ENCODE measurements around the gene KCNJ4. TPM values are rescaled to one million over a fixed set of nuclear protein-coding genes. Genes with fewer than 3 reads are reported as not detected.
A peak's percentile ranks its signal among the peaks of the same experiment; 100 is the strongest.

Gene KCNJ4
- total RNA-seq, 1 experiment from 2014 or later: not detected

DNA sequence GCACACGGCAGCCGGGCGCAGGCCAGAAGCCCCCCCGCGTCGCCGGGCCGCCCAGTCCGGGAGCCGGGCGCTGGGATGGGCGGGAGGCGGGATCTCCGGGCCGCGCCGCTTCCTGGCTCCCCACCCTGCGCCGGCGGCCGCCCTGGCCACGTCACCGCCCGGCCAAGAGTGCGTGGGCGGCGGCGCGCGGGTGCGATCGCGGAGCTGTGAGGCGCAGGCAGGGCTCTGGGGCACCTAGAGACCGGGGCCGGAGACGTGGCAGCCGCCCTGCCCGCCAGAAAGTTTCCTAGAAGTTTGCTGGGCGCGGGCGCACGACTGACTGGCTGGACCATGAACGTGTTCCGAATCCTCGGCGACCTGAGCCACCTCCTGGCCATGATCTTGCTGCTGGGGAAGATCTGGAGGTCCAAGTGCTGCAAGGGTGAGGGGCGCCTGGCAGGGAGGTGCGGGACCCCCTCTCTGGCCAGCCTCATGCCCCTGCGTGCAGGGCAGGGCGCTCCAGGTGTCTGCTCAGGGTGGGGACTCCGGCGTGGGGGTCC is 13.0 kb upstream of the KCNJ4 start, which contains the start of gene KDELR3:
Gene KDELR3, plus strand, starts transcription at position 193 of the 539 bp plus-strand sequence. Its CDS starts 138 bp downstream, at position 331.
- peak within 1 kb of the TSS; percentile 77 for H3K4me3 Mint-ChIP-seq (ENCODE audit: low read depth, unreplicated experiment)
- peaks cover 29% of the 10 kb centered on the region for H3K27me3 Mint-ChIP-seq (ENCODE audit: unreplicated experiment)
- peak within 1 kb of the TSS; percentile 87 for H3K27ac Mint-ChIP-seq (ENCODE audit: unreplicated experiment)
- H3K9me3 Mint-ChIP-seq (ENCODE audit: low read depth, unreplicated experiment): no peaks in the 10 kb centered on the region
- H3K4me1 Mint-ChIP-seq (ENCODE audit: low read depth, unreplicated experiment): no peaks in the 10 kb centered on the region
- BruUV-seq (replicated peaks): no TSS peak
- peaks cover 13% of the 10 kb centered on the region for H3K36me3 Mint-ChIP-seq (ENCODE audit: insufficient read depth, unreplicated experiment)
- CTCF ChIA-PET: interaction anchor here (0.9 kb wide), 1 partner anchor 20 kb away, joined by 8 read pairs; no protein-coding TSS in a partner anchor
- peak; percentile 68 for DNase-seq
- intact Hi-C loops (cut with micrococcal nuclease; ENCODE audit: unreplicated experiment): no loop called here
- TF ChIP-seq, protein P1, sequence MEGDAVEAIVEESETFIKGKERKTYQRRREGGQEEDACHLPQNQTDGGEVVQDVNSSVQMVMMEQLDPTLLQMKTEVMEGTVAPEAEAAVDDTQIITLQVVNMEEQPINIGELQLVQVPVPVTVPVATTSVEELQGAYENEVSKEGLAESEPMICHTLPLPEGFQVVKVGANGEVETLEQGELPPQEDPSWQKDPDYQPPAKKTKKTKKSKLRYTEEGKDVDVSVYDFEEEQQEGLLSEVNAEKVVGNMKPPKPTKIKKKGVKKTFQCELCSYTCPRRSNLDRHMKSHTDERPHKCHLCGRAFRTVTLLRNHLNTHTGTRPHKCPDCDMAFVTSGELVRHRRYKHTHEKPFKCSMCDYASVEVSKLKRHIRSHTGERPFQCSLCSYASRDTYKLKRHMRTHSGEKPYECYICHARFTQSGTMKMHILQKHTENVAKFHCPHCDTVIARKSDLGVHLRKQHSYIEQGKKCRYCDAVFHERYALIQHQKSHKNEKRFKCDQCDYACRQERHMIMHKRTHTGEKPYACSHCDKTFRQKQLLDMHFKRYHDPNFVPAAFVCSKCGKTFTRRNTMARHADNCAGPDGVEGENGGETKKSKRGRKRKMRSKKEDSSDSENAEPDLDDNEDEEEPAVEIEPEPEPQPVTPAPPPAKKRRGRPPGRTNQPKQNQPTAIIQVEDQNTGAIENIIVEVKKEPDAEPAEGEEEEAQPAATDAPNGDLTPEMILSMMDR (IDR thresholded peaks at IDR 0.05; ENCODE audit: unreplicated experiment): no peak

DNA sequence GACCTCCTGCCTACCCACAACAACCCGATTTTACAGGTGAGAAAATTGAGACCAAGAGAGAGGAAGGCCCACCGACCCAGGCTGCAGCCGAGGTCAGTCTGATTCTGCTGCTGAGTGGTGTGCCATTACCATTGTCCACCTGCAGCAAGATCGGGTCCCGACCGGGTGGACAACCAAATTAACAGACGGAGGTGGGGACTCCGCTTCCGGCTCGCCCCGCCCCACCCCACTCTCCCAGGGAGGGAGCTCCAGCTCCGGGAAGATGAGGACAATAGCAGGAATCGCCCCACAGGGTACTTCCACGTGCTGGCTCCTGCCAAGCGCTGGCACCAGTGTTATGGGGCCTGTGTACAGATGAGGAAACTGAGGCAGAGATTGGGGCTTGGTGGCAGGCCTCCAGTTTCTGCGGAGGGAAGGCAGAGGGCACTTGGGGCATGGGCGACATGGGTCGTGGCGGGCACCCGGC is 12.5 kb upstream of the KCNJ4 start:
- Mint-ChIP-seq H3K27me3 (ENCODE audit: unreplicated experiment) (peaks cover 34% of the 10 kb centered on the region), H3K9me3 (ENCODE audit: low read depth, unreplicated experiment) (no peaks in the 10 kb centered on the region)
- CTCF ChIA-PET: interaction anchor here (0.9 kb wide), 1 partner anchor 19 kb away, joined by 8 read pairs; no protein-coding TSS in a partner anchor

DNA sequence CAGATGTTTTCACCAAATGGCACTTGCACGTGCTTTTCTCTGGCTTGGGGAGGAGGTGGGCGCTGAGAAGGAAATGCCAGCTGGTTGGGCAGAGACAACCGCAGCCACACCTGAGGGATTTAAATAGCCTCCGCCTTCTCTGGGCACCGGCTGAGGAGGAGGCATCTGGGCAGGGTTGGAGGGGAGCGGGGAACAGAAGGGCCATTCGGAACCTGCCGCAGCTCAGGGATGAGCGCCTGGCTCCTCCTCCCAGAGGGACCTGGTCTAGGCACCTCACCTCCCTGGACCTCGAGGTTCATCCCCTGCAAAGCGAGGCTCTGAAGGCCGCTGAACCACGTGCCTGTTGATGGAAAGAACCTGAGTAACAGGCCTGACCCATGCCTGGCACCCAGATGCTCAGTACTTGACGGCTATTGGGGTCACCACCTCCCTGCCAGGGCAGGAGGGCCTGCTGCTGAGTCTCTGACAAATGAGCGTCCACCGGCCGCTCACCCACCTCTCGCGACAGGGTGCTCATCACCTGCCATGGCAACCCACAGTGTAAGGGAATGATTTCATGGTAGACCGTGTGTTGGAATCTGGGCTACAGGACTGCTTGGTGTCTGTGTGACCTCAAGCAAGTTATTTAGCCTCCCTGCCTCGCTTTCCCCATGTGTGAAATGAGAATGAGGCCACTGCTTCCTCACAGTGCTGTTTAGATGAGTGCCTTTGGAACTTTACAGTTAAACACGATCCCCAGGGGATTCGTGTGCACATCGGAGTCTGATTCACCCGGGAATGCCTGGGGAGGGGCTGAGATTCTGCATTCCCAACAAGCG is 10.9 kb upstream of the KCNJ4 start:
- Mint-ChIP-seq H3K4me3 (ENCODE audit: low read depth, unreplicated experiment) (peak overlapping the region; percentile 77), H3K4me1 (ENCODE audit: low read depth, unreplicated experiment) (peaks cover 11% of the 10 kb centered on the region), H3K9me3 (ENCODE audit: low read depth, unreplicated experiment) (no peaks in the 10 kb centered on the region), H3K36me3 (ENCODE audit: insufficient read depth, unreplicated experiment) (peaks cover 19% of the 10 kb centered on the region), H3K27ac (ENCODE audit: unreplicated experiment) (no peak overlapping the region), H3K27me3 (ENCODE audit: unreplicated experiment) (peaks cover 50% of the 10 kb centered on the region)
- CTCF ChIA-PET: no interaction called here
- BruUV-seq (replicated peaks): no TSS peak
- intact Hi-C loops (cut with micrococcal nuclease; ENCODE audit: unreplicated experiment): no loop called here
- TF ChIP-seq, protein P1 (IDR thresholded peaks at IDR 0.05; ENCODE audit: unreplicated experiment): no peak
- no peak for DNase-seq

More for the DNA sequence above, 12.5 kb upstream of the KCNJ4 start:
- BruUV-seq (replicated peaks): no TSS peak
- intact Hi-C loops (cut with micrococcal nuclease; ENCODE audit: unreplicated experiment): no loop called here
- TF ChIP-seq, protein P1 (IDR thresholded peaks at IDR 0.05; ENCODE audit: unreplicated experiment): no peak
- Mint-ChIP-seq H3K4me3 (ENCODE audit: low read depth, unreplicated experiment) (peak overlapping the region; percentile 77), H3K4me1 (ENCODE audit: low read depth, unreplicated experiment) (no peaks in the 10 kb centered on the region), H3K27ac (ENCODE audit: unreplicated experiment) (peak overlapping the region; percentile 87), H3K36me3 (ENCODE audit: insufficient read depth, unreplicated experiment) (peaks cover 13% of the 10 kb centered on the region)
- DNase-seq: peak; percentile 35

DNA sequence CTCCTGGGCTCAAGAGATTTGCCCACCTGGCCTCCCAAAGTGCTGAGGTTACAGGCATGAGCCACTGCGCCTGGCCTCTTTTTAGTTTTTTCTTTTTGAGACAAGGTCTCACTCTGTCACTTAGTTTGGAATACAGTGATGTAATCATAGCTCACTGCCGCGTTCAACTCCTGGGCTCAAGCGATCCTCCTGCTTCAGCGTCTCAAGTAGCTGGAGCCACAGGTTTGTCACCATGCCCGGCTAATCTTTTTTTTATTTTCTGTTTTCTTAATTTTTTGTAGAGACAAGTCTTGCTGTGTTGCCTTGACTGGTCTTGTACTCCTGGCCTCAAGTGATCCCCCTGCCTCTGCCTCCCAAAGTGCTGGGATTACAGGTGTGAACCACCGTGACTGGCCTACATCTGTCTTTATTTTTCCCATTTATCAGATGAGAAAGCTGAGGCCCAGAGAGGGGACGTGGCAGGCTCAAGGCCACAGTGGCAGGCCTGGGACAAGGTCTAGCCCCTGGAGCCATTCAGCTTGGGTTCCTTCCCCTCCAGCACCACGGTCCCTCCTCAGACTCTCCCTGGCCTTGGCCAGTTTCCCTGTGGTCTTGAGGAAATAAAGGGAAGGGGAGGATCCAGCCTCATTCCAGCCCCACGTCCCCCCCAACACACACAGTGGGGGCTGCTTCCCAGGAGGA is 10.1 kb upstream of the KCNJ4 start:
- TF ChIP-seq, protein P1 (IDR thresholded peaks at IDR 0.05; ENCODE audit: unreplicated experiment): no peak

More for the DNA sequence above, 10.1 kb upstream of the KCNJ4 start:
- intact Hi-C loops (cut with micrococcal nuclease; ENCODE audit: unreplicated experiment): no loop called here
- H3K4me3 Mint-ChIP-seq (ENCODE audit: low read depth, unreplicated experiment): no peak overlapping the region
- H3K27ac Mint-ChIP-seq (ENCODE audit: unreplicated experiment): no peak overlapping the region
- DNase-seq: no peak
- H3K9me3 Mint-ChIP-seq (ENCODE audit: low read depth, unreplicated experiment): no peaks in the 10 kb centered on the region
- peaks cover 57% of the 10 kb centered on the region for H3K27me3 Mint-ChIP-seq (ENCODE audit: unreplicated experiment)
- H3K4me1 Mint-ChIP-seq (ENCODE audit: low read depth, unreplicated experiment): peaks cover 18% of the 10 kb centered on the region
- CTCF ChIA-PET: no interaction called here
- BruUV-seq (replicated peaks): no TSS peak
- peaks cover 19% of the 10 kb centered on the region for H3K36me3 Mint-ChIP-seq (ENCODE audit: insufficient read depth, unreplicated experiment)

Measured in Calu3 (cell line).